GM12878 (cell line): ENCODE data around the gene ZNF780A.

Experiments
- CBX3 ChIP-seq: fragments of 200-600 bp; sonication (generic); IDR thresholded peaks from 2 replicates; pipeline ENCODE4 v1.6.1; 2016; ENCODE audit warnings: low read depth, borderline replicate concordance
- CHD4 ChIP-seq: fragments of 200-600 bp; sonication (generic); IDR thresholded peaks from 2 replicates; pipeline ENCODE4 v1.6.1; 2016; ENCODE audit warnings: mild to moderate bottlenecking
- IRF3 ChIP-seq: fragments of 450-650 bp; IDR thresholded peaks from 2 replicates; pipeline ENCODE4 v1.6.1; 2014; ENCODE audit warnings: mild to moderate bottlenecking
- NKRF ChIP-seq: fragments of 450-650 bp; conservative IDR thresholded peaks from 2 replicates; pipeline ENCODE4 v1.6.1; 2017; ENCODE audit warnings: mild to moderate bottlenecking, moderate library complexity
- POLR2AphosphoS5 ChIP-seq: IDR thresholded peaks from 2 replicates; pipeline ENCODE4 v1.6.1; 2011; ENCODE audit warnings: mild to moderate bottlenecking, low read length, inconsistent platforms
- STAT3 ChIP-seq: IDR thresholded peaks from 2 replicates; pipeline ENCODE4 v1.6.1; 2011; ENCODE audit warnings: low read depth, low read length, improper control_type of control experiment
- ZNF274 ChIP-seq: IDR thresholded peaks from one replicate; pipeline ENCODE4 v1.8.0; 2011; ENCODE audit not compliant: insufficient read length, insufficient read depth
- TF ChIP-seq, protein P1 (sequence below): fragments of 450-650 bp; IDR thresholded peaks from 2 replicates; pipeline ENCODE4 v1.6.1; 2018; ENCODE audit warnings: borderline replicate concordance, mild to moderate bottlenecking; ENCODE audit not compliant: partially characterized antibody
- TF ChIP-seq, protein P2 (sequence below), 3 experiments: IDR thresholded peaks in 2 of 3; conservative IDR thresholded peaks in 1 of 3; 2 replicates each; pipeline ENCODE4 v1.5.1; 2011; ENCODE audit warnings: low read depth in 3 of 3, low read length in 3 of 3, mild to moderate bottlenecking in 3 of 3, control low read depth in 2 of 3, moderate library complexity in 2 of 3, inconsistent platforms in 1 of 3, mixed read lengths in 1 of 3; ENCODE audit not compliant: control insufficient read depth in 2 of 3, insufficient read depth in 1 of 3; ENCODE audit errors: extremely low read depth in 1 of 3

GRCh38 chr19:40055832-40056504 is 34.8 kb downstream of the ZNF780A start, which contains the start of gene ZNF780B:
- TF ChIP-seq, protein P1, sequence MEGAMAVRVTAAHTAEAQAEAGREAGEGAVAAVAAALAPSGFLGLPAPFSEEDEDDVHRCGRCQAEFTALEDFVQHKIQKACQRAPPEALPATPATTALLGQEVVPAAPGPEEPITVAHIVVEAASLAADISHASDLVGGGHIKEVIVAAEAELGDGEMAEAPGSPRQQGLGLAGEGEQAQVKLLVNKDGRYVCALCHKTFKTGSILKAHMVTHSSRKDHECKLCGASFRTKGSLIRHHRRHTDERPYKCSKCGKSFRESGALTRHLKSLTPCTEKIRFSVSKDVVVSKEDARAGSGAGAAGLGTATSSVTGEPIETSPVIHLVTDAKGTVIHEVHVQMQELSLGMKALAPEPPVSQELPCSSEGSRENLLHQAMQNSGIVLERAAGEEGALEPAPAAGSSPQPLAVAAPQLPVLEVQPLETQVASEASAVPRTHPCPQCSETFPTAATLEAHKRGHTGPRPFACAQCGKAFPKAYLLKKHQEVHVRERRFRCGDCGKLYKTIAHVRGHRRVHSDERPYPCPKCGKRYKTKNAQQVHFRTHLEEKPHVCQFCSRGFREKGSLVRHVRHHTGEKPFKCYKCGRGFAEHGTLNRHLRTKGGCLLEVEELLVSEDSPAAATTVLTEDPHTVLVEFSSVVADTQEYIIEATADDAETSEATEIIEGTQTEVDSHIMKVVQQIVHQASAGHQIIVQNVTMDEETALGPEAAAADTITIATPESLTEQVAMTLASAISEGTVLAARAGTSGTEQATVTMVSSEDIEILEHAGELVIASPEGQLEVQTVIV: no peak
- TF ChIP-seq POLR2AphosphoS5: peak; percentile 84
- TF ChIP-seq, protein P2, sequence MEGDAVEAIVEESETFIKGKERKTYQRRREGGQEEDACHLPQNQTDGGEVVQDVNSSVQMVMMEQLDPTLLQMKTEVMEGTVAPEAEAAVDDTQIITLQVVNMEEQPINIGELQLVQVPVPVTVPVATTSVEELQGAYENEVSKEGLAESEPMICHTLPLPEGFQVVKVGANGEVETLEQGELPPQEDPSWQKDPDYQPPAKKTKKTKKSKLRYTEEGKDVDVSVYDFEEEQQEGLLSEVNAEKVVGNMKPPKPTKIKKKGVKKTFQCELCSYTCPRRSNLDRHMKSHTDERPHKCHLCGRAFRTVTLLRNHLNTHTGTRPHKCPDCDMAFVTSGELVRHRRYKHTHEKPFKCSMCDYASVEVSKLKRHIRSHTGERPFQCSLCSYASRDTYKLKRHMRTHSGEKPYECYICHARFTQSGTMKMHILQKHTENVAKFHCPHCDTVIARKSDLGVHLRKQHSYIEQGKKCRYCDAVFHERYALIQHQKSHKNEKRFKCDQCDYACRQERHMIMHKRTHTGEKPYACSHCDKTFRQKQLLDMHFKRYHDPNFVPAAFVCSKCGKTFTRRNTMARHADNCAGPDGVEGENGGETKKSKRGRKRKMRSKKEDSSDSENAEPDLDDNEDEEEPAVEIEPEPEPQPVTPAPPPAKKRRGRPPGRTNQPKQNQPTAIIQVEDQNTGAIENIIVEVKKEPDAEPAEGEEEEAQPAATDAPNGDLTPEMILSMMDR (IDR thresholded peaks at IDR 0.05 in 2 of 3, conservative IDR thresholded peaks at IDR 0.05 in 1 of 3; ENCODE audit: control insufficient read depth in 2 of 3, extremely low read depth in 1 of 3, insufficient read depth in 1 of 3, low read depth in 3 of 3, low read length in 3 of 3): no peak
- no peak for TF ChIP-seq CBX3
- no peak for TF ChIP-seq ZNF274
- TF ChIP-seq IRF3: no peak
- no peak for TF ChIP-seq CHD4
- TF ChIP-seq NKRF: peak; percentile 53
- no peak for TF ChIP-seq STAT3
